Measurements from ENCODE around the gene HORMAD2. TPM values are rescaled to one million over a fixed set of nuclear protein-coding genes. Genes with fewer than 3 reads are reported as not detected.
A peak's percentile ranks its signal among the peaks of the same experiment; 100 is the strongest.

The HORMAD2 gene
- total RNA-seq, 1 experiment from 2014 or later = not detected

DNA sequence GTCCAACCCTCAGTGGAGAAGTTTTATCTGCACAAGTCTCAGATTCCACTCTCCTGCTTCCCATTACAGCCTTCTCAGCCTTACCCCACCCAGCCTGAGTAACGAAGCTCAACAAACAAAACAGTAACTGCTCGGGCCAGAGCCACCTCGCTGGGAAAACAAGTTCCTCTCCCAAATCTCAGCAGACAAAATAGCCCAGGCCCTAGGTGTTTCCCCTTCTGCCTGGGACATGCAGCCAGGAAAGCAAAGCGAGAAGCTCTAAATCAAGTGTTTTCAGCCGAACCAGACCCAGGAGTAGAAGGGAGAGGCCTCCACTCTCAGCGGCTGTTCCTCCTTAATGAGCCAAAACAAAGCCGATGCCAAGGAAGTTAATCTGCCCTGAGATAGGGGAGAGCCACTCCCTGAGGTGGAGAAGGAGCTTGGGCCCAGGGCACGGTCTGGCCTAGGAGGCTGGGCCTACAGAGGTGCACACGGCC is 122.3 kb downstream of the HORMAD2 start:
- H3K9me3 ChIP-seq (ENCODE audit: low read length) = peaks cover 3% of the 10 kb centered on the region; the same call in 1 of the 2 replicates
- H3K27ac ChIP-seq (ENCODE audit: low read length) = peak overlapping the region; percentile 100
- peaks cover 55% of the 10 kb centered on the region for H3K4me1 ChIP-seq (ENCODE audit: insufficient read depth, low read length)
- no peaks in the 10 kb centered on the region for H3K27me3 ChIP-seq (ENCODE audit: low read length)
- ChIA-PET POLR2A (ENCODE audit: unreplicated experiment) (interaction anchor here (0.6 to 1.0 kb wide), 5 partner anchors 8 to 221 kb away, joined by 3 to 5 read pairs (median 4); no protein-coding TSS in a partner anchor), CTCF (interaction anchor here (0.7 kb wide), 1 partner anchor 35 kb away, joined by 4 read pairs; no protein-coding TSS in a partner anchor)
- DNase-seq (peak; percentile 78), ATAC-seq (peak; percentile 29)
- no peak overlapping the region for H3K4me3 ChIP-seq (ENCODE audit: low read length)
- H3K4me2 ChIP-seq (ENCODE audit: low read length) = peak overlapping the region; percentile 9
- peaks cover 26% of the 10 kb centered on the region for H3F3A ChIP-seq (ENCODE audit: low read length, unreplicated experiment)
- no peaks in the 10 kb centered on the region for H3K9me2 ChIP-seq (replicated peaks; ENCODE audit: low read length)
- no peaks in the 10 kb centered on the region for H4K20me1 ChIP-seq (ENCODE audit: low read length)
- peaks cover 15% of the 10 kb centered on the region; the same call in 1 of the 2 replicates for H3K79me2 ChIP-seq (ENCODE audit: low read length)
- TF ChIP-seq EZH2phosphoT487 (IDR thresholded peaks at IDR 0.05; ENCODE audit: borderline replicate concordance, low read length) = no peak
- no peak for TF ChIP-seq EZH2 (IDR thresholded peaks at IDR 0.05; ENCODE audit: low read length, unreplicated experiment)
- no peak for TF ChIP-seq CTCF (conservative IDR thresholded peaks at IDR 0.05; ENCODE audit: low read depth, low read length)
- intact Hi-C loops (cut with micrococcal nuclease) = no loop called here
- peak overlapping the region; percentile 97 for H3K9ac ChIP-seq (ENCODE audit: low read length)
- H3K36me3 ChIP-seq (ENCODE audit: low read depth, low read length) = no peaks in the 10 kb centered on the region
- TSS peak; percentile 13 for BruUV-seq (replicated peaks)
- H2AFZ ChIP-seq (ENCODE audit: low read length) = no peak overlapping the region

DNA sequence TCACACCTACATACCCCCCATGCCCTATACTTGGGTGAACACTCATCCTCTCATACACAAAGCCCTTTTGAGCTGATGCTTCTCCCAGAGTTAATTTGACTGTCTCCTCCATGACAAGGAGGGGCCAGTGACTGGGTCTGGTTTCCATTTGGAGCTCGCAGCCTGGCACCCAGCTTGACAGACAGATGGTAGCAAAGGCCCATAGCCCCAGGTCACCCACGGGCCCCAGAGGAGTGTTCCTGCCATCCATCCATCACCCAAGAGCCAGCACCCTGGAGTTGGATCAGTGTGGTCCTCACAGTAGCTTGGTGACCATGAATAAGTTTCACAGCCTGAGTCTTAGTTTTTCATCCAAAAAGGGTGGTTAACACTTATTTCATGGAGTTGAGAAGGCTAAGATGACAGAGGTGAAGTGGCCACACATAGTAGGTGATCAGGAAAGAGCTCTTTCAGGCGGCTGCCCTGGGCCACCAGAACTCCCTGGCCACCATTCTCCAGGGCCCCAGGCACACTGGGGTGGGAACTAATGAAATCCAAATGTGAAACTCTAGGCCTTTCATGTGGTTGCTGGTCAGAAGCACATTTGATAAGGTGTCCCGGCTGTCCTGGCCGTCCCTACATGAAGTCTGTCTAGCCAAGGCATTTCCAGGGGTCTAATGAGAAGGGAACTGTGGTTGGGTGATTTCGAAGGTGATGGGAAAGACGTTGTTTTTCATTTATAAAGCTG is 123.9 kb downstream of the HORMAD2 start:
- Histone ChIP-seq H3K4me3 (ENCODE audit: low read length) (no peak overlapping the region), H3K9me2 (replicated peaks; ENCODE audit: low read length) (no peaks in the 10 kb centered on the region), H3F3A (ENCODE audit: low read length, unreplicated experiment) (peaks cover 28% of the 10 kb centered on the region), H3K27me3 (ENCODE audit: low read length) (no peaks in the 10 kb centered on the region), H3K79me2 (ENCODE audit: low read length) (peaks cover 20% of the 10 kb centered on the region; the same call in 1 of the 2 replicates), H3K27ac (ENCODE audit: low read length) (peak overlapping the region; percentile 100), H3K9ac (ENCODE audit: low read length) (peak overlapping the region; percentile 97), H2AFZ (ENCODE audit: low read length) (no peak overlapping the region), H3K9me3 (ENCODE audit: low read length) (peaks cover 3% of the 10 kb centered on the region; the same call in 1 of the 2 replicates), H4K20me1 (ENCODE audit: low read length) (no peaks in the 10 kb centered on the region), H3K4me1 (ENCODE audit: insufficient read depth, low read length) (peaks cover 68% of the 10 kb centered on the region), H3K4me2 (ENCODE audit: low read length) (no peak overlapping the region), H3K36me3 (ENCODE audit: low read depth, low read length) (no peaks in the 10 kb centered on the region)
- ChIA-PET POLR2A (ENCODE audit: unreplicated experiment) (no interaction called here), CTCF (no interaction called here)
- no peak for DNase-seq
- no peak for ATAC-seq
- intact Hi-C loops (cut with micrococcal nuclease) = no loop called here
- BruUV-seq (replicated peaks) = no TSS peak
- TF ChIP-seq EZH2 (IDR thresholded peaks at IDR 0.05; ENCODE audit: low read length, unreplicated experiment) (no peak), CTCF (conservative IDR thresholded peaks at IDR 0.05; ENCODE audit: low read depth, low read length) (no peak), EZH2phosphoT487 (IDR thresholded peaks at IDR 0.05; ENCODE audit: borderline replicate concordance, low read length) (no peak)

- Histone ChIP-seq H3K4me1 (ENCODE audit: insufficient read depth, low read length) (peaks cover 74% of the 10 kb centered on the region), H3K9me2 (replicated peaks; ENCODE audit: low read length) (no peaks in the 10 kb centered on the region), H3K9me3 (ENCODE audit: low read length) (peaks cover 3% of the 10 kb centered on the region; the same call in 1 of the 2 replicates), H2AFZ (ENCODE audit: low read length) (no peak overlapping the region), H3K4me3 (ENCODE audit: low read length) (no peak overlapping the region), H3K36me3 (ENCODE audit: low read depth, low read length) (no peaks in the 10 kb centered on the region), H3K4me2 (ENCODE audit: low read length) (no peak overlapping the region), H4K20me1 (ENCODE audit: low read length) (no peaks in the 10 kb centered on the region), H3K9ac (ENCODE audit: low read length) (peak overlapping the region; percentile 97), H3F3A (ENCODE audit: low read length, unreplicated experiment) (peaks cover 28% of the 10 kb centered on the region), H3K27me3 (ENCODE audit: low read length) (no peaks in the 10 kb centered on the region), H3K27ac (ENCODE audit: low read length) (peak overlapping the region; percentile 100), H3K79me2 (ENCODE audit: low read length) (peaks cover 20% of the 10 kb centered on the region; the same call in 1 of the 2 replicates)
- intact Hi-C loops (cut with micrococcal nuclease) = loop anchor here (1.0 to 5.0 kb wide), 2 partner anchors 8 to 92 kb away; no protein-coding TSS in a partner anchor
- DNase-seq = no peak
- no peak for TF ChIP-seq CTCF (conservative IDR thresholded peaks at IDR 0.05; ENCODE audit: low read depth, low read length)
- no peak for TF ChIP-seq EZH2phosphoT487 (IDR thresholded peaks at IDR 0.05; ENCODE audit: borderline replicate concordance, low read length)
- no peak for TF ChIP-seq EZH2 (IDR thresholded peaks at IDR 0.05; ENCODE audit: low read length, unreplicated experiment)
- ATAC-seq = no peak
- BruUV-seq (replicated peaks) = no TSS peak
- ChIA-PET POLR2A (ENCODE audit: unreplicated experiment) (interaction anchor here (0.7 to 1.0 kb wide), 2 partner anchors 8 to 49 kb away, joined by 4 read pairs; no protein-coding TSS in a partner anchor), CTCF (no interaction called here)
Measured at GRCh38 chr22:30204742-30205111, 124.5 kb downstream of the HORMAD2 start.

Measured in PC-3 (cell line).